ENCODE measurements around the gene PUSL1. TPM values are rescaled to one million over a fixed set of nuclear protein-coding genes. Genes with fewer than 3 reads are reported as not detected.

PUSL1 gene
- total and polyA plus RNA-seq, 2 of the 13 experiments (the other 11 are each of a cell fraction or from before 2014, with no cell fraction given) = 8.3 to 22.2 TPM

DNA sequence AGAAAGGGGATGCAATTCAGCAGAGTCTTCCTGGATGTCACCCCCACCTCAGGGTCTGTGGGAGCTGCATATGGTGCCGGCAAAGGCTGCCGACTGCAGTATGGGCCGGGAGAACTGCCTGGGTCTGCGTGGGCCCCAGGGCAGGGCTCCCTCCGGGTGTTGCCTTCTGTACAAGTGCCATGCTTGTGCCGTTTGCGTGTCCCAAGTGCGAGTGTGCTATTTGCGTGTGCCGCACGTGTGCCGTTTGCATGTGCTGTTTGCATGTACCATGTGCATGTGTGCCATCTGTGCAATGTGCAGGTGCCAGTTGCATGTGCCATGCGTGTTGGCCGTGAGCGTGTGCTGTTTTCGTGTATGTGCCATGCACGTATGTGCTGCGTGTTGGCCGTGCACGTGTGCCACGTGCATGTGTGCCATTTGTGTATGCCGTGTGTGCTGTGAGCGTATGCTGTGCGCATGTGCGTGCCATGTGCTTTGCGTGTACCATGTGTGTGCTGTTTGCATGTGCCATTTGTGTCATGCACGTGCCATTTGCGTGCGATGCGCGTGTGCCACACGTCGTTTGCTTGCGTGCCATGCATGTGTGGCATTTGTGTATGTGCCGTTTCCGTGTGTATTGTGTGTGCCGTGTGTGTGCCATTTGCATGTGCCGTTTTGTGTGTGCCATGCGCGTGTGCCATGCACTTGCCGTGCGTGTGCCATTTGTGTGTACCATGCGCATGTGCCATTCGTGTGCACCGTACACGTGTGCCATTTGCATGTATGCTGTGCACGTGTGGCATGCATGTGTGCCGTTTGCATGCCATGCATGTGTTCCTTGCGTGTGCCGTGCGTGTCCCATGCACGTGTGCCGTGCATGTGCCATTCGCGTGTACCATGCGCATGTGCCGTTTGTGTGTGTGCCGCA is 21.2 kb downstream of the PUSL1 start (continued):
- TF ChIP-seq, protein P1, sequence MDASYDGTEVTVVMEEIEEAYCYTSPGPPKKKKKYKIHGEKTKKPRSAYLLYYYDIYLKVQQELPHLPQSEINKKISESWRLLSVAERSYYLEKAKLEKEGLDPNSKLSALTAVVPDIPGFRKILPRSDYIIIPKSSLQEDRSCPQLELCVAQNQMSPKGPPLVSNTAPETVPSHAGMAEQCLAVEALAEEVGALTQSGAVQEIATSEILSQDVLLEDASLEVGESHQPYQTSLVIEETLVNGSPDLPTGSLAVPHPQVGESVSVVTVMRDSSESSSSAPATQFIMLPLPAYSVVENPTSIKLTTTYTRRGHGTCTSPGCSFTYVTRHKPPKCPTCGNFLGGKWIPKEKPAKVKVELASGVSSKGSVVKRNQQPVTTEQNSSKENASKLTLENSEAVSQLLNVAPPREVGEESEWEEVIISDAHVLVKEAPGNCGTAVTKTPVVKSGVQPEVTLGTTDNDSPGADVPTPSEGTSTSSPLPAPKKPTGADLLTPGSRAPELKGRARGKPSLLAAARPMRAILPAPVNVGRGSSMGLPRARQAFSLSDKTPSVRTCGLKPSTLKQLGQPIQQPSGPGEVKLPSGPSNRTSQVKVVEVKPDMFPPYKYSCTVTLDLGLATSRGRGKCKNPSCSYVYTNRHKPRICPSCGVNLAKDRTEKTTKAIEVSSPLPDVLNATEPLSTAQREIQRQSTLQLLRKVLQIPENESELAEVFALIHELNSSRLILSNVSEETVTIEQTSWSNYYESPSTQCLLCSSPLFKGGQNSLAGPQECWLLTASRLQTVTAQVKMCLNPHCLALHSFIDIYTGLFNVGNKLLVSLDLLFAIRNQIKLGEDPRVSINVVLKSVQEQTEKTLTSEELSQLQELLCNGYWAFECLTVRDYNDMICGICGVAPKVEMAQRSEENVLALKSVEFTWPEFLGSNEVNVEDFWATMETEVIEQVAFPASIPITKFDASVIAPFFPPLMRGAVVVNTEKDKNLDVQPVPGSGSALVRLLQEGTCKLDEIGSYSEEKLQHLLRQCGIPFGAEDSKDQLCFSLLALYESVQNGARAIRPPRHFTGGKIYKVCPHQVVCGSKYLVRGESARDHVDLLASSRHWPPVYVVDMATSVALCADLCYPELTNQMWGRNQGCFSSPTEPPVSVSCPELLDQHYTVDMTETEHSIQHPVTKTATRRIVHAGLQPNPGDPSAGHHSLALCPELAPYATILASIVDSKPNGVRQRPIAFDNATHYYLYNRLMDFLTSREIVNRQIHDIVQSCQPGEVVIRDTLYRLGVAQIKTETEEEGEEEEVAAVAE (CRISPR knock-in tag; IDR thresholded peaks at IDR 0.05; ENCODE audit: borderline replicate concordance) = no peak
- no peak for TF ChIP-seq NFIC (IDR thresholded peaks at IDR 0.05; ENCODE audit: low read length)
- no peak for TF ChIP-seq NFE2L2 (IDR thresholded peaks at IDR 0.05; ENCODE audit: low read length)
- TF ChIP-seq CHCHD3 (CRISPR knock-in tag; IDR thresholded peaks at IDR 0.05) = peak; percentile 91; the same call in 1 of the 2 replicates
- TF ChIP-seq ZNF747 (CRISPR knock-in tag; IDR thresholded peaks at IDR 0.05; ENCODE audit: borderline replicate concordance) = no peak
- TF ChIP-seq, protein P2, sequence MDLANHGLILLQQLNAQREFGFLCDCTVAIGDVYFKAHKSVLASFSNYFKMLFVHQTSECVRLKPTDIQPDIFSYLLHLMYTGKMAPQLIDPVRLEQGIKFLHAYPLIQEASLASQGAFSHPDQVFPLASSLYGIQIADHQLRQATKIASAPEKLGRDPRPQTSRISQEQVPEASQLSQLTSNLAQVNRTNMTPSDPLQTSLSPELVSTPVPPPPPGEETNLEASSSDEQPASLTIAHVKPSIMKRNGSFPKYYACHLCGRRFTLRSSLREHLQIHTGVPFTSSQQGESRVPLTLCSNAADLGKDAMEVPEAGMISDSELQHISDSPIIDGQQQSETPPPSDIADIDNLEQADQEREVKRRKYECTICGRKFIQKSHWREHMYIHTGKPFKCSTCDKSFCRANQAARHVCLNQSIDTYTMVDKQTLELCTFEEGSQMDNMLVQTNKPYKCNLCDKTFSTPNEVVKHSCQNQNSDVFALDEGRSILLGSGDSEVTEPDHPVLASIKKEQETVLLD (CRISPR knock-in tag; IDR thresholded peaks at IDR 0.05; ENCODE audit: low read depth) = peak; percentile 49
- TF ChIP-seq DMAP1 (CRISPR knock-in tag; IDR thresholded peaks at IDR 0.05) = no peak
- no peak for TF ChIP-seq NAIF1 (CRISPR knock-in tag; IDR thresholded peaks at IDR 0.05; ENCODE audit: borderline replicate concordance)
- no peak for TF ChIP-seq NCOA5 (CRISPR knock-in tag; IDR thresholded peaks at IDR 0.05)
- TF ChIP-seq, protein P3, sequence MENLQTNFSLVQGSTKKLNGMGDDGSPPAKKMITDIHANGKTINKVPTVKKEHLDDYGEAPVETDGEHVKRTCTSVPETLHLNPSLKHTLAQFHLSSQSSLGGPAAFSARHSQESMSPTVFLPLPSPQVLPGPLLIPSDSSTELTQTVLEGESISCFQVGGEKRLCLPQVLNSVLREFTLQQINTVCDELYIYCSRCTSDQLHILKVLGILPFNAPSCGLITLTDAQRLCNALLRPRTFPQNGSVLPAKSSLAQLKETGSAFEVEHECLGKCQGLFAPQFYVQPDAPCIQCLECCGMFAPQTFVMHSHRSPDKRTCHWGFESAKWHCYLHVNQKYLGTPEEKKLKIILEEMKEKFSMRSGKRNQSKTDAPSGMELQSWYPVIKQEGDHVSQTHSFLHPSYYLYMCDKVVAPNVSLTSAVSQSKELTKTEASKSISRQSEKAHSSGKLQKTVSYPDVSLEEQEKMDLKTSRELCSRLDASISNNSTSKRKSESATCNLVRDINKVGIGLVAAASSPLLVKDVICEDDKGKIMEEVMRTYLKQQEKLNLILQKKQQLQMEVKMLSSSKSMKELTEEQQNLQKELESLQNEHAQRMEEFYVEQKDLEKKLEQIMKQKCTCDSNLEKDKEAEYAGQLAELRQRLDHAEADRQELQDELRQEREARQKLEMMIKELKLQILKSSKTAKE (CRISPR knock-in tag; IDR thresholded peaks at IDR 0.05; ENCODE audit: borderline replicate concordance) = peak; percentile 38; the same call in 1 of the 2 replicates
- TF ChIP-seq ZNF839 (CRISPR knock-in tag; IDR thresholded peaks at IDR 0.05; ENCODE audit: borderline replicate concordance) = no peak
- no peak for TF ChIP-seq ZNF460 (CRISPR knock-in tag; IDR thresholded peaks at IDR 0.05; ENCODE audit: borderline replicate concordance)
- no peak for TF ChIP-seq NFATC3 (CRISPR knock-in tag; IDR thresholded peaks at IDR 0.05)
- no peak for TF ChIP-seq IRX3 (CRISPR knock-in tag; IDR thresholded peaks at IDR 0.05; ENCODE audit: borderline replicate concordance, low read depth)
- no peak for TF ChIP-seq ZNF232 (CRISPR knock-in tag; IDR thresholded peaks at IDR 0.05; ENCODE audit: borderline replicate concordance)
- TF ChIP-seq PRMT3 (CRISPR knock-in tag; IDR thresholded peaks at IDR 0.05; ENCODE audit: borderline replicate concordance, low read depth) = no peak
- TF ChIP-seq ZNF883 (CRISPR knock-in tag; IDR thresholded peaks at IDR 0.05; ENCODE audit: not compliant biosample characterization) = peak; percentile 7
- no peak for TF ChIP-seq ZNF354B (CRISPR knock-in tag; IDR thresholded peaks at IDR 0.05)
- no peak for TF ChIP-seq TOPORS (CRISPR knock-in tag; IDR thresholded peaks at IDR 0.05)
- TF ChIP-seq RELA (CRISPR knock-in tag; IDR thresholded peaks at IDR 0.05) = no peak
- no peak for TF ChIP-seq ZNF33B (CRISPR knock-in tag; IDR thresholded peaks at IDR 0.05)
- TF ChIP-seq RARA (CRISPR knock-in tag; IDR thresholded peaks at IDR 0.05) = no peak

Data from HepG2 (cell line).